ENCODE results near the gene FBLN5. TPM values are rescaled to one million over a fixed set of nuclear protein-coding genes. Genes with fewer than 3 reads are reported as not detected.

The FBLN5 gene
- total RNA-seq, 5 donors from 2014 or later (not counting 1 experiment from before 2014, with no cell fraction given) = 4.2 to 19.5 (median 9.5) TPM

DNA sequence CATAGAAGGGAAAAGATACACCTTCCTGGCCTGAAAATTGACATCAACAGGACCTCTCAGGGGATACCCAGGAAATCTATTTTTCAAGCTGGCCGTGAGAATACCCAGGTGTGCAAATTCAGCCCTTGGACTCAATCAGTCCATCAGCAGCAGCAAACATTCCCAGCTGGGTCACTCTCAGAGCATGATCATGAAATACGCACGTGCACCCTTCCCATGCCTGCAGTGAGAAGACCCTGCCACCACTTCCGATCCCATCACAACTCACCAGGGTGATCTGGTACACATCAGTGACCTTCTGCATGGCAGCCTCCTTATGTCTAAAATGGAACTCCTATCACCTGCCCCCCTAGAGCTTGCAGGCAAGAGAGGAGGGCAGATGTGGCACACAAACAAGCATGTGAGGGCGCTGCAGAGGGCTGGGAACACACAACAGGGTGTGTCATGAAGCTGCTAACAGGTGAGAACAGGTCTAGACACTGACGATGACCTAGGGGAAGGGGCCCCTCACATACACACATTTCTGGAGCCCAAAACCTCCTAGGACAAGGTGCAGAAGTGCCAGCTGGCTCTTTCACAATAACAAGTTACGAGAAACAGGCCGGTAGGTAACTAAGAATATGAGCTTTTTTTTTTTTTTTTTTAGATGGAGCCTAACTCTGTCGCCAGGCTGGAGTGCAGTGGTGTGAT is 42.4 kb downstream of the FBLN5 start:
- no peak overlapping the region for H3K4me3 Mint-ChIP-seq
- DNase-seq (no peak), ATAC-seq (replicated peaks in 1 of 4) (no peak)
- POLR2A ChIA-PET = interaction anchor here in 1 of 2 donors (0.5 to 0.6 kb wide), 2 partner anchors 114 to 206 kb away, joined by 4 read pairs; no protein-coding TSS in a partner anchor
- Histone ChIP-seq H3K27me3 (replicated peaks in 1 of 2; ENCODE audit: control insufficient read depth in 2 of 2, extremely low read depth in 1 of 2, insufficient read depth in 2 of 2, low read length in 1 of 2) (peaks cover 0 to 10% of the 10 kb centered on the region in 2 experiments), H3K9me3 (no peaks in the 10 kb centered on the region), H3K36me3 (ENCODE audit: control insufficient read depth in 2 of 2, extremely low read depth in 1 of 2, insufficient read depth in 1 of 2, low read length in 1 of 2) (no peaks in the 10 kb centered on the region), H3K27ac (ENCODE audit: low read length) (no peak overlapping the region), H3K4me3 (ENCODE audit: control insufficient read depth in 1 of 2, extremely low read depth in 1 of 2, low read length in 1 of 2) (no peak overlapping the region), H3K4me1 (ENCODE audit: control insufficient read depth in 1 of 2, extremely low read depth in 1 of 2, insufficient read depth in 2 of 2, low read length in 2 of 2) (peaks cover 0 to 5% of the 10 kb centered on the region in 2 experiments)
- CTCF ChIA-PET = interaction anchor here (0.6 to 0.7 kb wide), 2 partner anchors 67 to 934 kb away, joined by 3 to 4 read pairs; no protein-coding TSS in a partner anchor
- H3K36me3 Mint-ChIP-seq = no peaks in the 10 kb centered on the region
- 93% methylated on average over 4 of the region's 9 CpGs for WGBS (ENCODE audit: insufficient coverage)
- peaks cover 9 to 15% (median 11%) of the 10 kb centered on the region in 3 donors for H3K4me1 Mint-ChIP-seq
- H3K9me3 Mint-ChIP-seq = no peaks in the 10 kb centered on the region
- no peaks in the 10 kb centered on the region for H3K27me3 Mint-ChIP-seq
- peak overlapping the region in 1 of 2 donors; percentile 9 for H3K27ac Mint-ChIP-seq

DNA sequence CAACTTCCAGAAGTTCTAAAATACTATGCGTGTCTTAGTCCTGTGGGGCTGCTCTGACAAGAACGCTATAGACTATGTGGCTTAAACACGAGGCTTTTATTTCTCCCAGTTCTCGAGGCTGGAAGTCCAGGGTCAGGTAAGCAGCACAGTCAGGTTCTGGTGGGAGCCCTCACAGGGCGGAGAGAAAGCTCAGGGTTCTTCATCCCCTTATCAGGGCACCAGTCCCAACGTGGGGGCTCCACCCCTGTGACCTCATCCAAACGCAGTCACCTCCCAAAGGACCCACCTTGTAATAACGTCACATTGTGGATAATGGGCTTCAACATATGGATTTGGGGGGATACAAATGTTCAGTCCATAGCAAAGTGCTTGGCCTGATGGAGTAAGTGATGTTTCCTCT is 43.0 kb downstream of the FBLN5 start:
- H3K27me3 Mint-ChIP-seq = no peaks in the 10 kb centered on the region
- POLR2A ChIA-PET = no interaction called here

DNA sequence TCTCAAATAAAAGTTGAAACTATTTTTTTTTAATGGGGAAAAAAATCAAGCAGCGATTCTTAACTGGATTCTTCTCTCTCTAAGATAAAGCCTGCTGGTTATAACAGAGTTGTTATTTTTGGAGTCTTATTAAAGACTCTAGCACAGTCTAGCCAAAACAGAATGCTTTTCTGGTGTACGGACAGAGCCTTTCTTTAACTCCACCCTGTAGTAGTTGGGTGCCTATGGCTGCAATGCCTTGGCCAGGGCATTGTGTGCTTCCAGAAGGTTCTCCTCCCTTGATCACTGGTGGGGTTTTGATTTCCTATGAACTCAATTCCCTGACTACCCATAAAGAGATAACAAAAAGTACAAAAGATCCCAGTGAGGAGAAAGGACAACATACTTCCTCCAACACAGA is 44.4 kb downstream of the FBLN5 start:
- H3K27me3 ChIP-seq (replicated peaks in 1 of 2; ENCODE audit: control insufficient read depth in 2 of 2, extremely low read depth in 1 of 2, insufficient read depth in 2 of 2, low read length in 1 of 2) = peaks cover 0 to 10% of the 10 kb centered on the region in 2 experiments
- no peak overlapping the region for H3K27ac ChIP-seq (ENCODE audit: low read length)
- DNase-seq = no peak
- ChIA-PET POLR2A (no interaction called here), CTCF (no interaction called here)
- H3K4me1 ChIP-seq (ENCODE audit: control insufficient read depth in 1 of 2, extremely low read depth in 1 of 2, insufficient read depth in 2 of 2, low read length in 2 of 2) = peaks cover 0 to 9% of the 10 kb centered on the region in 2 experiments
- no peaks in the 10 kb centered on the region for H3K36me3 Mint-ChIP-seq
- no CpG with 5 or more reads among the region's 2 CpGs for WGBS (ENCODE audit: insufficient coverage)
- H3K27ac Mint-ChIP-seq = peak overlapping the region in 1 of 2 donors; percentile 12
- no peaks in the 10 kb centered on the region for H3K9me3 ChIP-seq
- peaks cover 4 to 19% (median 7%) of the 10 kb centered on the region in 3 donors for H3K4me1 Mint-ChIP-seq
- no peak for ATAC-seq (replicated peaks in 1 of 4)
- H3K4me3 Mint-ChIP-seq = no peak overlapping the region
- no peaks in the 10 kb centered on the region for H3K36me3 ChIP-seq (ENCODE audit: control insufficient read depth in 2 of 2, extremely low read depth in 1 of 2, insufficient read depth in 1 of 2, low read length in 1 of 2)
- H3K4me3 ChIP-seq (ENCODE audit: control insufficient read depth in 1 of 2, extremely low read depth in 1 of 2, low read length in 1 of 2) = no peak overlapping the region
- no peaks in the 10 kb centered on the region for H3K9me3 Mint-ChIP-seq
- no peaks in the 10 kb centered on the region for H3K27me3 Mint-ChIP-seq

More for the DNA sequence above, 43.0 kb downstream of the FBLN5 start:
- Histone ChIP-seq H3K4me3 (ENCODE audit: control insufficient read depth in 1 of 2, extremely low read depth in 1 of 2, low read length in 1 of 2) (no peak overlapping the region), H3K9me3 (no peaks in the 10 kb centered on the region), H3K36me3 (ENCODE audit: control insufficient read depth in 2 of 2, extremely low read depth in 1 of 2, insufficient read depth in 1 of 2, low read length in 1 of 2) (no peaks in the 10 kb centered on the region), H3K4me1 (ENCODE audit: control insufficient read depth in 1 of 2, extremely low read depth in 1 of 2, insufficient read depth in 2 of 2, low read length in 2 of 2) (peaks cover 0 to 5% of the 10 kb centered on the region in 2 experiments), H3K27me3 (replicated peaks in 1 of 2; ENCODE audit: control insufficient read depth in 2 of 2, extremely low read depth in 1 of 2, insufficient read depth in 2 of 2, low read length in 1 of 2) (peaks cover 0 to 10% of the 10 kb centered on the region in 2 experiments), H3K27ac (ENCODE audit: low read length) (no peak overlapping the region)
- Mint-ChIP-seq H3K4me1 (peaks cover 7 to 17% (median 10%) of the 10 kb centered on the region in 3 donors), H3K27ac (no peak overlapping the region), H3K9me3 (no peaks in the 10 kb centered on the region), H3K36me3 (no peaks in the 10 kb centered on the region), H3K4me3 (no peak overlapping the region)
- DNase-seq (no peak), ATAC-seq (replicated peaks in 1 of 4) (no peak)
- CTCF ChIA-PET = no interaction called here
- 94% methylated on average over 5 of the region's 8 CpGs for WGBS (ENCODE audit: insufficient coverage)

DNA sequence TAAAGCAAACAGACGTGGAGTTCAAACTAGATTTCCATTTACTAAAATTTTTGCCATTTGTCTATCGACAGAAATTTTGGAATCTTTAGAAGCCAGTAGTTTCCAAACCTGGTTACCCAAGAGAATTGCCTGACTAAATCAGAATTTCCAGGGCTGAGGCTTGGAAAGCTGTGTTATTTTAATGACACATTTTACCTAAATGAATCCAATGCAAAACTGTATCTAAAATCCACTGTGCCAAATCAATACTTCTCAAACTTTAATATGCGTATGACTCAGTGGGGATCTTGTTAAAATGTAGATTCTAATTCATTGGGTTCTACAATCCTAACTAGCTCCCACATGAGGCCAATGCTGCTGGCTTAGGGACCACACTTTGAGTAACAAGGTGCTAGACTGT is 45.2 kb downstream of the FBLN5 start:
- Histone ChIP-seq H3K27ac (ENCODE audit: low read length) (no peak overlapping the region), H3K4me3 (ENCODE audit: control insufficient read depth in 1 of 2, extremely low read depth in 1 of 2, low read length in 1 of 2) (no peak overlapping the region), H3K4me1 (ENCODE audit: control insufficient read depth in 1 of 2, extremely low read depth in 1 of 2, insufficient read depth in 2 of 2, low read length in 2 of 2) (peaks cover 0 to 9% of the 10 kb centered on the region in 2 experiments), H3K9me3 (no peaks in the 10 kb centered on the region), H3K27me3 (replicated peaks in 1 of 2; ENCODE audit: control insufficient read depth in 2 of 2, extremely low read depth in 1 of 2, insufficient read depth in 2 of 2, low read length in 1 of 2) (peaks cover 0 to 10% of the 10 kb centered on the region in 2 experiments), H3K36me3 (ENCODE audit: control insufficient read depth in 2 of 2, extremely low read depth in 1 of 2, insufficient read depth in 1 of 2, low read length in 1 of 2) (no peaks in the 10 kb centered on the region)
- H3K27me3 Mint-ChIP-seq = no peaks in the 10 kb centered on the region
- peak overlapping the region in 1 of 2 donors; percentile 12 for H3K27ac Mint-ChIP-seq
- peaks cover 0 to 18% (median 2%) of the 10 kb centered on the region in 3 donors for H3K4me1 Mint-ChIP-seq
- no peaks in the 10 kb centered on the region for H3K36me3 Mint-ChIP-seq
- no CpG with 5 or more reads among the region's 3 CpGs for WGBS (ENCODE audit: insufficient coverage)
- H3K9me3 Mint-ChIP-seq = no peaks in the 10 kb centered on the region
- ChIA-PET POLR2A (no interaction called here), CTCF (no interaction called here)
- ATAC-seq (replicated peaks in 1 of 4) (no peak), DNase-seq (no peak)
- no peak overlapping the region for H3K4me3 Mint-ChIP-seq

DNA sequence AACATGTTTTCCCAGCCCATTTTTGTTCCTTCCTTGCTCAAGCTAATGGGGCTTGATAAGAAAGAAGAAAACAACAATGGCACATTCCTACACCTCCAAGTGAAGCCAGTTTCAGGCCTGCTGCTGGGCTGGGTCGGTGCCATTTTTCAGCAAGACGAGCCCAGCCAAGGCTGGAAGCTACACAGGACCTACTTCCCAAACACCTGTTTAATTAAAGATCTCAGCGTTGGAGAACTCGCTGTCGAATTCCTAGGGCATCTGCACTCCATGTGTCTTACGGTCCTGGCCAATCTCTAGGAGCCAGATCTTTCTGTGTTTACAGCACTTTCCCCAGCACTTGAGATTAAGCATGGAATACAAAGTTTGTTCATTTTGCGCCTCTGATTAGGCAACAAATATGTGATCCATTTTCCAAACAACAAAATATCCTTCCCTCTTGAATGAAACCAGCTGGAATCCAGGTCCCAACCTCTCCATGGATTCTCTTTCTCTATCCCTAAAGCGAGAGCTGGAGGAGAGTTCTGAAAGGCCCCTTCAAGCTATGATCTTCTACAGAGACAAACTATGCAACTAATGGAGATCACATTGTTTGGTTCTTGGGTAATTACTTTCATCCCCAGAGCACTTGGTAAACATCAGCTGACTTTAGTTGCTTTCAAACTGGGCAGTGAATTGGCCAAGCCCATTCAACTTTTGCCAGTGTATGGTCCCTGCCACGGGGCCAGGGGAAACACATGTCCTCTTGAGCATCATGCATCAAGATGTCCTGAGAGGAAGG is 45.9 kb downstream of the FBLN5 start:
- H3K27me3 ChIP-seq (replicated peaks in 1 of 2; ENCODE audit: control insufficient read depth in 2 of 2, extremely low read depth in 1 of 2, insufficient read depth in 2 of 2, low read length in 1 of 2) = peaks cover 0 to 10% of the 10 kb centered on the region in 2 experiments
- H3K36me3 ChIP-seq (ENCODE audit: control insufficient read depth in 2 of 2, extremely low read depth in 1 of 2, insufficient read depth in 1 of 2, low read length in 1 of 2) = no peaks in the 10 kb centered on the region
- no peak overlapping the region for H3K27ac Mint-ChIP-seq
- no peaks in the 10 kb centered on the region for H3K27me3 Mint-ChIP-seq
- 96% methylated on average over 8 of the region's 9 CpGs for WGBS (ENCODE audit: insufficient coverage)
- ChIA-PET POLR2A (no interaction called here), CTCF (no interaction called here)
- H3K9me3 ChIP-seq = no peaks in the 10 kb centered on the region
- H3K4me3 Mint-ChIP-seq = no peak overlapping the region
- DNase-seq = no peak
- H3K36me3 Mint-ChIP-seq = no peaks in the 10 kb centered on the region
- ATAC-seq (replicated peaks in 1 of 4) = no peak
- H3K4me3 ChIP-seq (ENCODE audit: control insufficient read depth in 1 of 2, extremely low read depth in 1 of 2, low read length in 1 of 2) = no peak overlapping the region
- H3K4me1 ChIP-seq (ENCODE audit: control insufficient read depth in 1 of 2, extremely low read depth in 1 of 2, insufficient read depth in 2 of 2, low read length in 2 of 2) = peaks cover 0 to 9% of the 10 kb centered on the region in 2 experiments
- no peaks in the 10 kb centered on the region for H3K9me3 Mint-ChIP-seq
- H3K4me1 Mint-ChIP-seq = peaks cover 0 to 23% (median 2%) of the 10 kb centered on the region in 3 donors
- no peak overlapping the region for H3K27ac ChIP-seq (ENCODE audit: low read length)

DNA sequence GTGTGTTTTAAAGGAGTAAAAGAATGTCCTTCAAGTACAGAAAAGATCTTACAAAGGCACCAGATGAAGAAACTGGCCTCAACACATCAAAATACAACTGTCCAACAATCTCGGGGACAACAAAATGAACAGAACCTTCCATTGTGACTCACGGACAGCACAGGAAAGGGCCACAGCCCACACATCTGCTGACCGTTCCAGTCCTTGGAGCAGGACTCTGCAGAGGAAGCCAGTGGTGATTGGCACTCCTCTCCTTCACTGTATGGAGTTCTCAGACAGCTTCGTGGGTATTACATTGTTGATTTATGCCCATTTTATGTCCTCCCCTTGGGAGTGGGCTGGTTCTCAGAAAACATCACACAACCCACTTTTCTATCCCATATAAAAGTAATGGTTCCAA is 47.7 kb downstream of the FBLN5 start:
- no peak overlapping the region for H3K27ac Mint-ChIP-seq
- Histone ChIP-seq H3K9me3 (no peaks in the 10 kb centered on the region), H3K4me1 (ENCODE audit: control insufficient read depth in 1 of 2, extremely low read depth in 1 of 2, insufficient read depth in 2 of 2, low read length in 2 of 2) (peaks cover 0 to 4% of the 10 kb centered on the region in 2 experiments), H3K4me3 (ENCODE audit: control insufficient read depth in 1 of 2, extremely low read depth in 1 of 2, low read length in 1 of 2) (no peak overlapping the region), H3K27ac (ENCODE audit: low read length) (no peak overlapping the region), H3K36me3 (ENCODE audit: control insufficient read depth in 2 of 2, extremely low read depth in 1 of 2, insufficient read depth in 1 of 2, low read length in 1 of 2) (no peaks in the 10 kb centered on the region), H3K27me3 (replicated peaks in 1 of 2; ENCODE audit: control insufficient read depth in 2 of 2, extremely low read depth in 1 of 2, insufficient read depth in 2 of 2, low read length in 1 of 2) (no peaks in the 10 kb centered on the region)
- no peaks in the 10 kb centered on the region for H3K9me3 Mint-ChIP-seq
- POLR2A ChIA-PET = interaction anchor here in 1 of 2 donors (0.5 kb wide), 1 partner anchor 34 kb away, joined by 5 read pairs; no protein-coding TSS in a partner anchor
- 85% methylated on average over 3 of the region's 4 CpGs for WGBS (ENCODE audit: insufficient coverage)
- no peaks in the 10 kb centered on the region for H3K36me3 Mint-ChIP-seq
- H3K4me3 Mint-ChIP-seq = no peak overlapping the region
- H3K4me1 Mint-ChIP-seq = peaks cover 2 to 32% (median 7%) of the 10 kb centered on the region in 3 donors
- CTCF ChIA-PET = interaction anchor here (0.6 to 1.2 kb wide), 3 partner anchors 11 to 161 kb away, joined by 3 to 4 read pairs (median 4); no protein-coding TSS in a partner anchor
- ATAC-seq (replicated peaks in 1 of 4) (no peak), DNase-seq (no peak)
- no peaks in the 10 kb centered on the region for H3K27me3 Mint-ChIP-seq

Measured in T-cell (primary cell).